ENCODE data around the gene AXDND1.
"Not testable (repeated sequence)": the region's sequence is repeated elsewhere in the genome, so short reads cannot be mapped to it uniquely, and the experiment has no call there.

Gene AXDND1

GRCh38 chr1:179465661-179466060 lies 99.9 kb downstream of the AXDND1 start:
- not testable (repeated sequence) for DNase-seq (ENCODE audit: low spot score)

DNA sequence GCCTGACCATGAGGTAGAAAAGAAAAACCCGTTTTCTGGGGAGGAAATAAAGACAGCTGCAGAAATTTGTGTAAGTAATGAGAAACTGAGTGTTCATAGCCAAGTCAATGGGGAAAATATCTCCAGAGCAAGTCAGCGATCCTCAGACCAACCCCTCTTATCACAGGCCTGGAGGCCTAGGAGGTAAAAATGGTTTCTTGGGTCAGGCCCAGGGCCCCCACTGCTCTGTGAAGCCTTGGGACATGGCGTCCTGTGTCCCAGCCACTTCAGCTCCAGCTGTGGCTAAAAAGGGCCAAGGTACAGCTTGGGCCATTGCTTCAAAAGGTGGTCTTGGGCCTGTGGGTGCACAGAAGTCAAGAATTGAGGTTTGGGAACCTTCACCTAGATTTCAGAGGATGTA lies 108.9 kb downstream of the AXDND1 start:
- no peak for DNase-seq (ENCODE audit: low spot score)

- DNase-seq (ENCODE audit: low spot score), result no peak
Measured at GRCh38 chr1:179476484-179476883, 110.7 kb downstream of the AXDND1 start.

GRCh38 chr1:179478370-179478769 lies 112.6 kb downstream of the AXDND1 start:
- no peak for DNase-seq (ENCODE audit: low spot score)

- DNase-seq (ENCODE audit: low spot score), result no peak
Measured at GRCh38 chr1:179490611-179491010, 124.8 kb downstream of the AXDND1 start.

- peak; percentile 8 for DNase-seq (ENCODE audit: low spot score)
Measured at GRCh38 chr1:179493323-179493722, 127.6 kb downstream of the AXDND1 start.

- DNase-seq (ENCODE audit: low spot score), result no peak
Measured at GRCh38 chr1:179506199-179506598, 140.4 kb downstream of the AXDND1 start.

- no peak for DNase-seq (ENCODE audit: low spot score)
Measured at GRCh38 chr1:179509384-179509783, 143.6 kb downstream of the AXDND1 start.

- no peak for DNase-seq (ENCODE audit: low spot score)
Measured at GRCh38 chr1:179510038-179510437, 144.3 kb downstream of the AXDND1 start.

GRCh38 chr1:179516976-179517705 lies 151.4 kb downstream of the AXDND1 start:
- no peak for DNase-seq (ENCODE audit: low spot score)

DNA sequence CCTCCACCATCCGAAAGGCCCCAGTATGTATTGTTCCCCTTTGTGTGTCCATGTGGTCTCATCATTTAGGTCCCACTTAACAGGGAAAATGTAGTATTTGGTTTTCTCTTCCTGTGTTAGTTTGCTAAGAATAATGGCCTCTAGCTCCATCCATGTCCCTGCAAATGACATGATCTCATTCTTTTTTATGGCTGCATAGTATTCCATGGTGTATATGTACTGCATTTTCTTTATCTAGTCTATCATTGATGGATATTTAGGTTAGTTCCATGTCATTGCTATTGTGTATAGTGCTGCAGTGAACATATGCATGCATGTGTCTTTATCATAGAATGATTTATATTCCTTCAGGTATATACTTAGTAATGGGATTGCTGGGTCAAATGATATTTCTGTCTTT lies 152.8 kb downstream of the AXDND1 start:
- DNase-seq (ENCODE audit: low spot score), result not testable (repeated sequence)

GRCh38 chr1:179529482-179530195 lies 163.9 kb downstream of the AXDND1 start:
- DNase-seq (ENCODE audit: low spot score), result no peak

- DNase-seq (ENCODE audit: low spot score), result no peak
Measured at GRCh38 chr1:179530352-179530751, 164.6 kb downstream of the AXDND1 start.

GRCh38 chr1:179541774-179542173 lies 176.0 kb downstream of the AXDND1 start:
- DNase-seq (ENCODE audit: low spot score), result no peak

DNA sequence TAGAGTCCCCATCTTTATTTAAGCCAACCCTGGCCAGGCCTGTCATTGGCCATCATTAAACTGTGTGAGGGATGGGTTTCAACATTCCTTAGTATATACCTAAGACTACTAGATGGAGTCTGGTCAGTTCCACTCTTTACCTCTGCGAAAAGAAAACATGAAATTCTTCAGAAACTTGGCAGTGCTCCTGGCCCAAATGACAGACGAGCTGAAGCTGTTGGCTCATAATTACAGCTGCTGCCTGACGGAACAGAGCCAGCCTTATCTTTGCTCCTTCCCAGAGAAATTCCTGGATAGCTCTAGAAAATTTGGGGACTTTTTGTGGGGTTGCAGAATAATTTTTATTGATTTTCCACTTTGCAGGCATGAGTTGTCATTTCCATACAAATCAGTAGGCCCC lies 179.6 kb downstream of the AXDND1 start:
- DNase-seq (ENCODE audit: low spot score), result no peak

GRCh38 chr1:179547021-179547535 lies 181.3 kb downstream of the AXDND1 start:
- DNase-seq (ENCODE audit: low spot score), result no peak

GRCh38 chr1:179548666-179549367 lies 183.0 kb downstream of the AXDND1 start:
- no peak for DNase-seq (ENCODE audit: low spot score)

GRCh38 chr1:179549368-179549700 lies 183.6 kb downstream of the AXDND1 start:
- no peak for DNase-seq (ENCODE audit: low spot score)

- DNase-seq (ENCODE audit: low spot score), result no peak
Measured at GRCh38 chr1:179550746-179551682, 185.2 kb downstream of the AXDND1 start.

- DNase-seq (ENCODE audit: low spot score), result no peak
Measured at GRCh38 chr1:179554427-179554826, 188.7 kb downstream of the AXDND1 start.

DNA sequence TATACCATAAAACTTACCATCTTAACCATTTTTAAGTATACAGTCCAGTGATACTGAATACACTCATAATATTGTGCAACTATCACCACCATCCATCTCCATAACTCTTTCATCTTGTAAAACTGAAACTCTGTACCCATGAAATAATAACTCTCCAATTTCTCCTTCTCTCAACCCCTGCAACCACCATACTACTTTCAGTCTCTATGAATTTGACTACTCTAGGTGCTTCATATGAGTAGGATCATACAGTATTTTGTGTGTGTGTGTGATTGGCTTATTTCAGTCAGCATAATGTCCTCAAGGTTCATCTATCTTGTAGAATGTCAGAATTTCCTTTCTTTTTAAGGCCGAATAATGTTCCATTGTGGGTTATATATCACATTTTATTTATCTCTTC lies 192.3 kb downstream of the AXDND1 start:
- no peak for DNase-seq (ENCODE audit: low spot score)
